Endothelial cell of umbilical vein (primary cell): ENCODE results near the gene YWHAE. TPM values are rescaled to one million over a fixed set of nuclear protein-coding genes. Genes with fewer than 3 reads are reported as not detected.

Experiments used
- BruUV-seq: library from RNA; stranded (reverse); fragments of 400-500 nt; replicated peaks from 2 replicates; lab custom pipeline; 2021; lab: Mats Ljungman, UMichigan
- CTCF ChIA-PET: fragments of 300-600, 350-600 bp; sonication (Branson Sonifier 250); formaldehyde crosslinking; loops from one replicate; lab custom pipeline; 2021; ENCODE audit warnings: antibody characterized with exemption, inconsistent platforms; lab: Charles Lee
- POLR2A ChIA-PET: fragments of 300-600, 350-600 bp; sonication (Branson Sonifier 250); formaldehyde crosslinking; loops from one replicate; lab custom pipeline; 2021; ENCODE audit warnings: antibody characterized with exemption, inconsistent platforms; lab: Charles Lee
- DNase-seq: peaks from one replicate; pipeline ENCODE4 v3.0.0-alpha.2; 2011; ENCODE audit warnings: low read depth, low spot score
- FAIRE-seq: peaks from 2 replicates; lab custom pipeline; 2011; peaks lifted over from hg19 to GRCh38; lab: Jason Lieb, UNC
- H2AFZ ChIP-seq: 2 replicates; pipeline ENCODE4 v1.6.0; 2012; ENCODE audit warnings: low read depth, low read length, control low read depth, inconsistent platforms
- H3K27ac ChIP-seq: 2 replicates; pipeline ENCODE4 v1.5.1; 2011; ENCODE audit warnings: low read depth, mild to moderate bottlenecking, control low read depth, low read length, moderate library complexity; ENCODE audit not compliant: insufficient read depth
- H3K27me3 ChIP-seq, 2 experiments: 2 replicates each; pipeline versions ENCODE4 v1.6.0 to v1.6.1; 2011; ENCODE audit warnings: low read length in 2 of 2, mixed read lengths in 1 of 2; ENCODE audit not compliant: control insufficient read depth in 2 of 2, insufficient read depth in 2 of 2
- H3K36me3 ChIP-seq, 2 experiments: 2 replicates in 1 of 2; 3 replicates in 1 of 2; pipeline ENCODE4 v1.5.1; 2011; ENCODE audit warnings: low read length in 2 of 2, mild to moderate bottlenecking in 1 of 2, moderate library complexity in 1 of 2; ENCODE audit not compliant: control insufficient read depth in 2 of 2, insufficient read depth in 2 of 2; ENCODE audit errors: extremely low read depth in 1 of 2
- H3K4me1 ChIP-seq: 3 replicates; pipeline ENCODE4 v1.5.1; 2011; ENCODE audit warnings: mild to moderate bottlenecking, low read length; ENCODE audit not compliant: control insufficient read depth, insufficient read depth; ENCODE audit errors: extremely low read depth
- H3K4me2 ChIP-seq: 2 replicates; pipeline ENCODE4 v1.6.1; 2011; ENCODE audit warnings: low read length, control low read depth, mixed read lengths; ENCODE audit not compliant: insufficient read depth
- H3K4me3 ChIP-seq, 3 experiments: fragments of 200-600 bp in 1 of 3; sonication (generic), shearing (Covaris generic) in 1 of 3; replicated peaks in 1 of 3; 2 replicates each; pipeline ENCODE4 v1.5.1; 2011 to 2016; ENCODE audit warnings: control low read depth in 3 of 3, low read length in 3 of 3, mild to moderate bottlenecking in 2 of 3, inconsistent platforms in 1 of 3, low read depth in 1 of 3, moderate library complexity in 1 of 3; ENCODE audit not compliant: insufficient read depth in 1 of 3
- H3K79me2 ChIP-seq: 2 replicates; pipeline ENCODE4 v1.6.0; 2012; ENCODE audit warnings: low read length, inconsistent platforms; ENCODE audit not compliant: control insufficient read depth, insufficient read depth
- H3K9ac ChIP-seq: replicated peaks from 2 replicates; pipeline ENCODE3; 2011; ENCODE audit warnings: low read length, control low read depth; ENCODE audit not compliant: insufficient read depth; ENCODE audit errors: extremely low read depth
- H3K9me1 ChIP-seq: replicated peaks from 3 replicates; pipeline ENCODE4 v1.6.0; 2011; ENCODE audit warnings: mild to moderate bottlenecking, low read length; ENCODE audit not compliant: control insufficient read depth, insufficient read depth; ENCODE audit errors: extremely low read depth
- H3K9me3 ChIP-seq: replicated peaks from 2 replicates; pipeline ENCODE4 v1.5.1; 2012; ENCODE audit warnings: low read length, inconsistent platforms; ENCODE audit not compliant: control insufficient read depth, insufficient read depth
- H4K20me1 ChIP-seq: replicated peaks from 2 replicates; pipeline ENCODE3; 2011; ENCODE audit warnings: mild to moderate bottlenecking, low read length; ENCODE audit not compliant: control insufficient read depth, insufficient read depth; ENCODE audit errors: extremely low read depth
- CTCF ChIP-seq, 2 donors: IDR thresholded peaks; 1 replicate in 1 of 2; 2 replicates in 1 of 2; pipeline ENCODE4 v1.5.1; 2011; ENCODE audit warnings: low read length in 2 of 2, mild to moderate bottlenecking in 2 of 2, moderate library complexity in 2 of 2, control low read depth in 1 of 2, inconsistent platforms in 1 of 2, low read depth in 1 of 2; ENCODE audit not compliant: insufficient read depth in 1 of 2; ENCODE audit errors: extremely low read depth in 1 of 2
- EZH2 ChIP-seq: IDR thresholded peaks from 2 replicates; pipeline ENCODE4 v1.6.1; 2012; ENCODE audit warnings: borderline replicate concordance, low read depth, mild to moderate bottlenecking, moderate library complexity, low read length, inconsistent platforms; ENCODE audit not compliant: severe bottlenecking
- FOS ChIP-seq: IDR thresholded peaks from 2 replicates; pipeline ENCODE4 v1.6.1; 2011; ENCODE audit warnings: mild to moderate bottlenecking, low read length, moderate library complexity, borderline replicate concordance; ENCODE audit not compliant: insufficient read depth
- GATA2 ChIP-seq: IDR thresholded peaks from 2 replicates; pipeline ENCODE4 v1.7.0; 2011; ENCODE audit warnings: low read depth, mild to moderate bottlenecking, moderate library complexity, mixed read lengths, low read length; ENCODE audit not compliant: insufficient read length, insufficient read depth
- JUN ChIP-seq: IDR thresholded peaks from 2 replicates; pipeline ENCODE4 v1.6.1; 2011; ENCODE audit warnings: borderline replicate concordance, low read depth; ENCODE audit not compliant: insufficient read length, insufficient read depth
- MAX ChIP-seq: IDR thresholded peaks from 2 replicates; pipeline ENCODE4 v1.6.1; 2011; ENCODE audit not compliant: insufficient read depth, insufficient read length
- MYC ChIP-seq: IDR thresholded peaks from one replicate; pipeline ENCODE4 v1.6.1; 2011; ENCODE audit warnings: mild to moderate bottlenecking, low read depth, low read length
- POLR2A ChIP-seq: IDR thresholded peaks from 2 replicates; pipeline ENCODE4 v1.6.1; 2012; ENCODE audit warnings: low read depth, mild to moderate bottlenecking, control low read depth, low read length
- POLR2AphosphoS5 ChIP-seq: IDR thresholded peaks from 2 replicates; pipeline ENCODE4 v1.6.1; 2012; ENCODE audit warnings: low read depth, mild to moderate bottlenecking, control low read depth, low read length, moderate library complexity; ENCODE audit not compliant: insufficient read depth
- dilution Hi-C: fragments of 300-500 bp; cut with MboI; formaldehyde crosslinking; loops from one replicate; pipeline ENCODE4 v1.15.0; 2019; ENCODE audit warnings: low sequenced_read_pairs; ENCODE audit not compliant: extremely low pct_ligation_motif_present
- intact Hi-C: fragments of 100-400 bp; cut with micrococcal nuclease; formaldehyde crosslinking; loops from one replicate; pipeline ENCODE4 v1.10.0; 2022
- polyA plus RNA-seq, 4 experiments: library from polyadenylated mRNA; depleted of rRNA in 3 of 4; stranded (reverse) in 3 of 4; unstranded in 1 of 4; fragments of >200 nt; gene quantifications; 2 replicates each; pipeline versions ENCODE4 v1.2.1 to v1.2.3, GENCODE V29; 2011 to 2012; ENCODE audit warnings: missing spikeins in 1 of 4
- total RNA-seq: library from RNA; stranded (reverse); gene quantifications from 2 replicates; pipeline ENCODE4 v1.2.3, GENCODE V29; 2021

Gene YWHAE
- total and polyA plus RNA-seq, 2 donors (not counting 3 experiments of a cell fraction or from before 2014, with no cell fraction given), result 396 to 819 TPM

GRCh38 chr17:1325766-1326165, 74.3 kb downstream of the YWHAE start:
- dilution Hi-C loops (no loop called here), intact Hi-C loops (no loop called here)
- Histone ChIP-seq H3K4me2 (no peak overlapping the region), H3K36me3 (no peaks in the 10 kb centered on the region), H3K9ac (no peak overlapping the region), H3K27ac (no peak overlapping the region), H3K9me3 (no peaks in the 10 kb centered on the region), H2AFZ (no peak overlapping the region), H4K20me1 (no peaks in the 10 kb centered on the region), H3K27me3 (no peaks in the 10 kb centered on the region), H3K9me1 (no peaks in the 10 kb centered on the region), H3K4me3 (no peak overlapping the region), H3K79me2 (no peaks in the 10 kb centered on the region), H3K4me1 (no peaks in the 10 kb centered on the region)
- BruUV-seq, result no TSS peak
- no peak for DNase-seq
- TF ChIP-seq EZH2, result no peak
- no peak for TF ChIP-seq FOS
- no peak for TF ChIP-seq JUN
- TF ChIP-seq POLR2AphosphoS5, result no peak
- no peak for TF ChIP-seq POLR2A
- no peak for TF ChIP-seq MAX
- TF ChIP-seq GATA2, result no peak
- no peak for TF ChIP-seq MYC
- TF ChIP-seq CTCF (IDR thresholded peaks at IDR 0.05; ENCODE audit: extremely low read depth in 1 of 2, insufficient read depth in 1 of 2, low read depth in 1 of 2, low read length in 2 of 2), result no peak
- ChIA-PET POLR2A (no interaction called here), CTCF (no interaction called here)
- no peak for FAIRE-seq
